GM12878 (cell line): ENCODE measurements around the gene ZNF655. TPM values are rescaled to one million over a fixed set of nuclear protein-coding genes. Genes with fewer than 3 reads are reported as not detected.

Experiments
- ATAC-seq: fragments of 200-7000 bp; cut with Tn5 transposase; 3 replicates; pipeline ENCODE4 v1.9.1; 2020; ENCODE audit warnings: mild to moderate bottlenecking, moderate library complexity
- BruUV-seq: library from RNA; stranded (reverse); fragments of 400-500 nt; replicated peaks from 2 replicates; lab custom pipeline; 2021; lab: Mats Ljungman, UMichigan
- CTCF ChIA-PET: fragments of 300-600 bp; sonication (Branson Sonifier 250); formaldehyde crosslinking; extraction: SDS; loops from one replicate; lab custom pipeline; 2021; ENCODE audit warnings: inconsistent platforms; lab: Yijun Ruan, JAX
- POLR2A ChIA-PET: fragments of 350-600 bp; formaldehyde crosslinking; extraction: SDS; loops from one replicate; lab custom pipeline; 2021; ENCODE audit warnings: inconsistent platforms; lab: Charles Lee
- RAD21 ChIA-PET: fragments of 300-600 bp; sonication (Branson Sonifier 250); formaldehyde crosslinking; loops from one replicate; lab custom pipeline; 2023; ENCODE audit warnings: antibody characterized with exemption; ENCODE audit not compliant: unreplicated experiment; lab: Charles Lee
- SMC1A ChIA-PET: fragments of 300-600 bp; sonication (Branson Sonifier 250); formaldehyde crosslinking; loops from one replicate; lab custom pipeline; 2023; ENCODE audit not compliant: unreplicated experiment, uncharacterized antibody; lab: Charles Lee
- DNase-seq: peaks from one replicate; pipeline ENCODE4 v3.0.0-alpha.2; 2011; ENCODE audit warnings: low read depth, low spot score
- FAIRE-seq: peaks from 3 replicates; lab custom pipeline; 2011; peaks lifted over from hg19 to GRCh38; lab: Jason Lieb, UNC
- H2AFZ ChIP-seq: 2 replicates; pipeline ENCODE4 v1.6.0; 2011; ENCODE audit warnings: low read depth, low read length, control low read depth; ENCODE audit not compliant: control insufficient read depth
- H3K27ac ChIP-seq: 2 replicates; pipeline ENCODE4 v1.5.1; 2011; ENCODE audit warnings: control low read depth; ENCODE audit not compliant: control insufficient read depth, insufficient read depth
- H3K27me3 ChIP-seq, 2 experiments: replicated peaks in 1 of 2; 2 replicates each; pipeline versions ENCODE4 v1.6.0 to v1.6.1; 2011; ENCODE audit warnings: low read length in 1 of 2; ENCODE audit not compliant: control insufficient read depth in 2 of 2, insufficient read depth in 2 of 2
- H3K36me3 ChIP-seq, 2 experiments: 2 replicates each; pipeline ENCODE4 v1.5.1; 2011; ENCODE audit warnings: low read length in 1 of 2; ENCODE audit not compliant: control insufficient read depth in 2 of 2, insufficient read depth in 2 of 2
- H3K4me1 ChIP-seq: 2 replicates; pipeline ENCODE4 v1.6.1; 2011; ENCODE audit warnings: mild to moderate bottlenecking, low read length, moderate library complexity, mixed read lengths; ENCODE audit not compliant: control insufficient read depth, insufficient read depth
- H3K4me2 ChIP-seq: 2 replicates; pipeline ENCODE4 v1.6.0; 2011; ENCODE audit warnings: control low read depth; ENCODE audit not compliant: control insufficient read depth, insufficient read depth
- H3K4me3 ChIP-seq: fragments of 200-600 bp; sonication (generic); 2 replicates; pipeline ENCODE4 v1.5.1; 2016
- H3K79me2 ChIP-seq: 2 replicates; pipeline ENCODE4 v1.6.0; 2011; ENCODE audit warnings: low read length; ENCODE audit not compliant: control insufficient read depth, insufficient read depth
- H3K9ac ChIP-seq: 2 replicates; pipeline ENCODE4 v1.8.0; 2011; ENCODE audit warnings: low read length, control low read depth, mixed read lengths; ENCODE audit not compliant: control insufficient read depth, insufficient read depth
- H3K9me3 ChIP-seq: replicated peaks from 3 replicates; pipeline ENCODE4 v1.5.1; 2011; ENCODE audit warnings: mild to moderate bottlenecking, low read length; ENCODE audit not compliant: control insufficient read depth, insufficient read depth
- H4K20me1 ChIP-seq: 2 replicates; pipeline ENCODE4 v1.6.0; 2011; ENCODE audit not compliant: control insufficient read depth, insufficient read depth
- ASH2L ChIP-seq: fragments of 300-600, 200-600 bp; sonication (generic); IDR thresholded peaks from 2 replicates; pipeline ENCODE4 v1.6.1; 2017; ENCODE audit warnings: low read depth, mild to moderate bottlenecking, borderline replicate concordance
- KLF5 ChIP-seq: fragments of 450-650 bp; IDR thresholded peaks from 2 replicates; pipeline ENCODE4 v1.6.1; 2014; ENCODE audit warnings: mild to moderate bottlenecking; ENCODE audit not compliant: partially characterized antibody
- SMARCA5 ChIP-seq: fragments of 450-650 bp; IDR thresholded peaks from 2 replicates; pipeline ENCODE4 v1.6.1; 2017; ENCODE audit warnings: mild to moderate bottlenecking
- YY1 ChIP-seq: IDR thresholded peaks from 2 replicates; pipeline ENCODE4 v1.6.1; 2011; ENCODE audit warnings: low read depth, mild to moderate bottlenecking, low read length
- whole genome bisulfite sequencing: methylation state at CpG from one replicate; pipeline ENCODE4 v1.1.6; 2016; ENCODE audit warnings: low lambda C conversion rate; ENCODE audit not compliant: insufficient replicate concordance, insufficient coverage; ENCODE audit errors: missing lambda C conversion rate; 5-methylcytosine and 5-hydroxymethylcytosine counted together
- in situ Hi-C: fragments of 300-500 bp; cut with MboI; formaldehyde crosslinking; loops from 9 replicates; pipeline ENCODE4 v1.14.3; 2018; ENCODE audit warnings: mixed read lengths
- intact Hi-C: fragments of 100-400 bp; cut with micrococcal nuclease; formaldehyde crosslinking; loops from one replicate; pipeline ENCODE4 v1.14.2; 2022; ENCODE audit not compliant: unreplicated experiment
- polyA plus RNA-seq, 11 experiments: library from polyadenylated mRNA; depleted of rRNA in 4 of 11; unstranded in 6 of 11; stranded (reverse) in 5 of 11; fragments of >200 nt; fragmentation: Nextera tagmentation in 4 of 11; fragmentation: Illumina TruSeq in 1 of 11; extraction: Ambion mirVana in 4 of 11; extraction: Trizol in 1 of 11; gene quantifications; 1 replicate in 1 of 11; 2 replicates in 10 of 11; pipeline versions ENCODE4 v1.2.1 to v1.2.3, GENCODE V29; 2011 to 2016; ENCODE audit warnings: inconsistent platforms in 2 of 11, missing spikeins in 2 of 11, low read depth in 1 of 11
- total RNA-seq, 4 experiments: library from RNA; depleted of rRNA in 3 of 4; stranded (reverse); fragments of >200 nt in 3 of 4; fragmentation: Illumina TruSeq in 1 of 4; extraction: Trizol in 1 of 4; gene quantifications; 2 replicates each; pipeline versions ENCODE4 v1.2.1 to v1.2.3, GENCODE V29; 2013 to 2021
- TF ChIP-seq, protein P1 (sequence below): fragments of 450-650 bp; formaldehyde crosslinking; IDR thresholded peaks from 2 replicates; pipeline ENCODE4 v1.4.0; 2022; ENCODE audit warnings: mild to moderate bottlenecking, moderate library complexity

The ZNF655 gene
- total and polyA plus RNA-seq, 10 of the 15 experiments (the other 5 are each of a cell fraction or from before 2014, with no cell fraction given) = 14.5 to 107 (median 52.8) TPM

DNA sequence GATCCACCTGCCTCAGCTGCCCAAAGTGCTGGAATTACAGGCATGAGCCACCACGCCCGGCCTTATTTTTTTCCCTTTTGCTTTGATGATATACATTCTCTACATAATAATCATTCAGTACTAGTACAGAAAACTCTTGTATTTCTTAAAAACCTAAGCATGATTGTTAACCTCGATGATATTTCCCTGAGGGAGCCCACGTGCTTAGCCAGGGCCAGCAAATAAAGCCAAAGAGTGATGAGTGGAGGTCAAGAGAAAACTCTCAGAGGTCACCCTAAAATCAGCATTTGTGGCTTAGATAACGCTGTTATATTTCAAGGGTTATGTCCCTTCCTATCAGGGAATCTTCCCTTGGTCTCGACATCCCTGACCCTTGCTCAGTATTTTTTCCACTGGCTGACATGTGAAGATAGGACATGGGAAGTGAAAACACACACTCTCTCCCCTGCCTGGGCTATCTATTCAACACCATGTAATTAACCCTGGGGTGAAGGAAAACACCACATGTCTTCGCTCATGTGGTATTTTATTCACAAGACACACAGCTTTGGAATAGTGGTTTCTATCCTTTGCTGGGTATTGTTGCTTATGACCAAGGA, 19.1 kb upstream of the ZNF655 start (continued):
- TF ChIP-seq, protein P1, sequence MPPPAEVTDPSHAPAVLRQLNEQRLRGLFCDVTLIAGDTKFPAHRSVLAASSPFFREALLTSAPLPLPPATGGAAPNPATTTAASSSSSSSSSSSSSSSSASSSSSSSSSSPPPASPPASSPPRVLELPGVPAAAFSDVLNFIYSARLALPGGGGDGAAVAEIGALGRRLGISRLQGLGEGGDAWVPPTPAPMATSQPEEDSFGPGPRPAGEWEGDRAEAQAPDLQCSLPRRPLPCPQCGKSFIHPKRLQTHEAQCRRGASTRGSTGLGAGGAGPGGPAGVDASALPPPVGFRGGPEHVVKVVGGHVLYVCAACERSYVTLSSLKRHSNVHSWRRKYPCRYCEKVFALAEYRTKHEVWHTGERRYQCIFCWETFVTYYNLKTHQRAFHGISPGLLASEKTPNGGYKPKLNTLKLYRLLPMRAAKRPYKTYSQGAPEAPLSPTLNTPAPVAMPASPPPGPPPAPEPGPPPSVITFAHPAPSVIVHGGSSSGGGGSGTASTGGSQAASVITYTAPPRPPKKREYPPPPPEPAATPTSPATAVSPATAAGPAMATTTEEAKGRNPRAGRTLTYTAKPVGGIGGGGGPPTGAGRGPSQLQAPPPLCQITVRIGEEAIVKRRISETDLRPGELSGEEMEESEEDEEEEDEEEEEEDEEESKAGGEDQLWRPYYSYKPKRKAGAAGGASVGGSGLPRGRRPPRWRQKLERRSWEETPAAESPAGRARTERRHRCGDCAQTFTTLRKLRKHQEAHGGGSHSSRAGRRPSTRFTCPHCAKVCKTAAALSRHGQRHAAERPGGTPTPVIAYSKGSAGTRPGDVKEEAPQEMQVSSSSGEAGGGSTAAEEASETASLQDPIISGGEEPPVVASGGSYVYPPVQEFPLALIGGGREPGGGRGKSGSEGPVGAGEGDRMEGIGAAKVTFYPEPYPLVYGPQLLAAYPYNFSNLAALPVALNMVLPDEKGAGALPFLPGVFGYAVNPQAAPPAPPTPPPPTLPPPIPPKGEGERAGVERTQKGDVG (CRISPR knock-in tag) = no peak

GRCh38 chr7:99540542-99540941, 17.9 kb upstream of the ZNF655 start:
- BruUV-seq = no TSS peak
- FAIRE-seq = no peak
- Histone ChIP-seq H3K36me3 (no peaks in the 10 kb centered on the region), H3K27me3 (no peaks in the 10 kb centered on the region), H3K4me3 (no peak overlapping the region), H3K79me2 (no peaks in the 10 kb centered on the region), H3K27ac (no peak overlapping the region), H3K4me2 (no peak overlapping the region), H3K9ac (no peak overlapping the region), H2AFZ (no peak overlapping the region), H3K9me3 (peaks cover 6% of the 10 kb centered on the region; the same call in 2 of the 3 replicates), H3K4me1 (no peaks in the 10 kb centered on the region)
- ChIA-PET CTCF (interaction anchor here (0.7 kb wide), 1 partner anchor 21 kb away, joined by 3 read pairs; no protein-coding TSS in a partner anchor), SMC1A (interaction anchor here (1.2 kb wide), 1 partner anchor 75 kb away, joined by 3 read pairs; no protein-coding TSS in a partner anchor), POLR2A (interaction anchor here (0.6 kb wide), 1 partner anchor 73 kb away, joined by 3 read pairs; no protein-coding TSS in a partner anchor), RAD21 (no interaction called here)
- no peak for ATAC-seq
- in situ Hi-C loops = no loop called here
- no peak for DNase-seq
- 87% methylated on average over 5 of the region's 5 CpGs for WGBS
- TF ChIP-seq SMARCA5 (no peak), ASH2L (no peak), YY1 (no peak), KLF5 (no peak)
- TF ChIP-seq, all 136 proteins: peak for 0
- intact Hi-C loops = no loop called here
- no peaks in the 10 kb centered on the region for H4K20me1 ChIP-seq
